ENCODE data around the gene EBLN1. TPM values are rescaled to one million over a fixed set of nuclear protein-coding genes. Genes with fewer than 3 reads are reported as not detected.

Gene EBLN1
- polyA plus RNA-seq, 2 of the 4 experiments (the other 2 are of a cell fraction): not detected

DNA sequence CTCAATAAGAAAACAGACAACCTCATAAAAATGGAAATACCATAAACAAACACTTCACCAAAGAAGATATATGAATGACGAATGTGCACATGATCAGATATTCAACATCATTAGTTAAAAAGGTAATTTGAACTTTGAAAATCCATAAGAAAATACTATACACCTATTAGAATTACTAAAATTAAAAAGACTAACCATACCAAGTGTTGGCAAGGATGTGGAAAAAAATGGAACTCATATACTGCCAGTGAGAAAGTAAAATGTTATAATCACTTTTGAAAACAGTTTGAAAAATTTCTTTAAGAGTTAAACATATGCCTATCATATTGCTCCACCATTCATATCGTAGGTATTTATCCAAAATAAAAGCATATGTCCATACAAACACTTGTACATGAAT, 37.1 kb downstream of the EBLN1 start:
- no peak overlapping the region for H3K4me3 ChIP-seq
- no peak overlapping the region for H3K27ac ChIP-seq
- no peak for TF ChIP-seq RNF2 (IDR thresholded peaks at IDR 0.05; ENCODE audit: borderline replicate concordance, low read depth)
- TF ChIP-seq EP300 (IDR thresholded peaks at IDR 0.05): no peak
- ChIA-PET POLR2A (no interaction called here), CTCF (no interaction called here)
- FAIRE-seq (no peak), ATAC-seq (no peak), DNase-seq (ENCODE audit: low read depth in 1 of 2, low spot score in 1 of 2) (no peak)
- H3K4me2 ChIP-seq: no peak overlapping the region
- peaks cover 14% of the 10 kb centered on the region for H3K9me3 ChIP-seq
- WGBS (ENCODE audit: missing lambda C conversion rate): 0% methylated on average over 2 of the region's 2 CpGs
- no peaks in the 10 kb centered on the region; the same call in 2 of the 3 replicates for H3K4me1 ChIP-seq

DNA sequence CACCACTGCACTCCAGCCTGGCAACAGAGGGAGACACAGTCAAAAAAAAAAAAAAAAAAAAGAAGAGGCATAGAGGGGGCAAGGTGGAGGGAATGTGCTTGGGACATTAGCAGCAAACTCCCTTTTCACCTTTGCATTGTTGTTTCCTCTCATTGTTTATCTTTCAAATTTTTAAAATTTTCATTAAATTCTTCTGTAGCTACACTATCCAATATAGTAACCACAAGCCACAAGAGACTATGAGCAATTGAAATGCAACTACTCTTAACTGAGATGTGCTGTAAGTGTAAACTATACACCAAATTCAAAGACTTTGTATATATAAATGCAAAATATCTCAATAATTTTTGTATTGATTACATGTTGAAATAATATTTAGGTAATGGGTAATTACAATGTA, 43.4 kb downstream of the EBLN1 start:
- CTCF ChIA-PET: no interaction called here
- POLR2A ChIA-PET: no interaction called here
- ATAC-seq (no peak), DNase-seq (ENCODE audit: low read depth in 1 of 2, low spot score in 1 of 2) (no peak), FAIRE-seq (no peak)
- no peak overlapping the region for H3K4me3 ChIP-seq
- H3K4me2 ChIP-seq: no peak overlapping the region
- no peaks in the 10 kb centered on the region for H3K4me1 ChIP-seq
- no peak overlapping the region for H3K27ac ChIP-seq
- peaks cover 17% of the 10 kb centered on the region; the same call in 1 of the 3 replicates for H3K9me3 ChIP-seq
- no peak for TF ChIP-seq EP300 (IDR thresholded peaks at IDR 0.05)
- TF ChIP-seq CBX2 (IDR thresholded peaks at IDR 0.05; ENCODE audit: borderline replicate concordance, low read depth): no peak
- no peak for TF ChIP-seq ZNF302 (CRISPR knock-in tag; IDR thresholded peaks at IDR 0.05)
- TF ChIP-seq JUNB (IDR thresholded peaks at IDR 0.05): no peak
- no peak for TF ChIP-seq KDM5A (IDR thresholded peaks at IDR 0.05)
- TF ChIP-seq RAD21 (conservative IDR thresholded peaks at IDR 0.05 in 1 of 2, IDR thresholded peaks at IDR 0.05 in 1 of 2): no peak
- TF ChIP-seq POLR2A (IDR thresholded peaks at IDR 0.05; ENCODE audit: low read length): no peak
- no peak for TF ChIP-seq TP53 (CRISPR knock-in tag; IDR thresholded peaks at IDR 0.05)
- no peak for TF ChIP-seq TFCP2L1 (CRISPR knock-in tag; IDR thresholded peaks at IDR 0.05)
- no peak for TF ChIP-seq FOSB (CRISPR knock-in tag; IDR thresholded peaks at IDR 0.05)
- TF ChIP-seq MYC (IDR thresholded peaks at IDR 0.05; ENCODE audit: borderline replicate concordance, low read length): no peak

- FAIRE-seq (no peak), ATAC-seq (no peak), DNase-seq (ENCODE audit: low read depth in 1 of 2, low spot score in 1 of 2) (no peak)
- Histone ChIP-seq H3K4me3 (no peak overlapping the region), H3K9me3 (peaks cover 17% of the 10 kb centered on the region; the same call in 1 of the 3 replicates), H3K27ac (no peak overlapping the region), H3K4me1 (no peaks in the 10 kb centered on the region), H3K4me2 (no peak overlapping the region)
- CTCF ChIA-PET: no interaction called here
- POLR2A ChIA-PET: no interaction called here
- WGBS (ENCODE audit: missing lambda C conversion rate): 55% methylated on average over 1 of the region's 1 CpG
- TF ChIP-seq CHD2 (IDR thresholded peaks at IDR 0.05; ENCODE audit: low read length, partially characterized antibody) (no peak), MAFK (IDR thresholded peaks at IDR 0.05; ENCODE audit: partially characterized antibody) (peak; percentile 83)
Observed at GRCh38 chr10:22171131-22171530, 46.7 kb downstream of the EBLN1 start.

- ATAC-seq: no peak
- Histone ChIP-seq H3K27ac (no peak overlapping the region), H3K4me1 (no peaks in the 10 kb centered on the region), H3K4me2 (no peak overlapping the region), H3K9me3 (peaks cover 17% of the 10 kb centered on the region; the same call in 1 of the 3 replicates), H3K4me3 (no peak overlapping the region)
- ChIA-PET CTCF (no interaction called here), POLR2A (no interaction called here)
- TF ChIP-seq POLR2AphosphoS2 (conservative IDR thresholded peaks at IDR 0.05; ENCODE audit: low read length) (no peak), BHLHE40 (IDR thresholded peaks at IDR 0.05; ENCODE audit: low read depth, low read length) (no peak), ZSCAN20 (CRISPR knock-in tag; IDR thresholded peaks at IDR 0.05) (no peak), JUN (IDR thresholded peaks at IDR 0.05) (no peak)
- TF ChIP-seq, protein P1, sequence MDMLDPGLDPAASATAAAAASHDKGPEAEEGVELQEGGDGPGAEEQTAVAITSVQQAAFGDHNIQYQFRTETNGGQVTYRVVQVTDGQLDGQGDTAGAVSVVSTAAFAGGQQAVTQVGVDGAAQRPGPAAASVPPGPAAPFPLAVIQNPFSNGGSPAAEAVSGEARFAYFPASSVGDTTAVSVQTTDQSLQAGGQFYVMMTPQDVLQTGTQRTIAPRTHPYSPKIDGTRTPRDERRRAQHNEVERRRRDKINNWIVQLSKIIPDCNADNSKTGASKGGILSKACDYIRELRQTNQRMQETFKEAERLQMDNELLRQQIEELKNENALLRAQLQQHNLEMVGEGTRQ (IDR thresholded peaks at IDR 0.05): no peak
- TF ChIP-seq, protein P2, sequence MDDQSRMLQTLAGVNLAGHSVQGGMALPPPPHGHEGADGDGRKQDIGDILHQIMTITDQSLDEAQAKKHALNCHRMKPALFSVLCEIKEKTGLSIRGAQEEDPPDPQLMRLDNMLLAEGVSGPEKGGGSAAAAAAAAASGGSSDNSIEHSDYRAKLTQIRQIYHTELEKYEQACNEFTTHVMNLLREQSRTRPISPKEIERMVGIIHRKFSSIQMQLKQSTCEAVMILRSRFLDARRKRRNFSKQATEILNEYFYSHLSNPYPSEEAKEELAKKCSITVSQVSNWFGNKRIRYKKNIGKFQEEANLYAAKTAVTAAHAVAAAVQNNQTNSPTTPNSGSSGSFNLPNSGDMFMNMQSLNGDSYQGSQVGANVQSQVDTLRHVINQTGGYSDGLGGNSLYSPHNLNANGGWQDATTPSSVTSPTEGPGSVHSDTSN (IDR thresholded peaks at IDR 0.05): no peak
- TF ChIP-seq, protein P3, sequence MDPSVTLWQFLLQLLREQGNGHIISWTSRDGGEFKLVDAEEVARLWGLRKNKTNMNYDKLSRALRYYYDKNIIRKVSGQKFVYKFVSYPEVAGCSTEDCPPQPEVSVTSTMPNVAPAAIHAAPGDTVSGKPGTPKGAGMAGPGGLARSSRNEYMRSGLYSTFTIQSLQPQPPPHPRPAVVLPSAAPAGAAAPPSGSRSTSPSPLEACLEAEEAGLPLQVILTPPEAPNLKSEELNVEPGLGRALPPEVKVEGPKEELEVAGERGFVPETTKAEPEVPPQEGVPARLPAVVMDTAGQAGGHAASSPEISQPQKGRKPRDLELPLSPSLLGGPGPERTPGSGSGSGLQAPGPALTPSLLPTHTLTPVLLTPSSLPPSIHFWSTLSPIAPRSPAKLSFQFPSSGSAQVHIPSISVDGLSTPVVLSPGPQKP (IDR thresholded peaks at IDR 0.05; ENCODE audit: low read depth, low read length): no peak
- DNase-seq (ENCODE audit: low read depth in 1 of 2, low spot score in 1 of 2): no peak
- no peak for FAIRE-seq
Observed at GRCh38 chr10:22170582-22170981, 47.2 kb downstream of the EBLN1 start.

All from A549 (cell line).